NAMALWA (cell line): ENCODE data around the gene ITGB4.

Experiments used
- DNase-seq: peaks from one replicate; pipeline ENCODE4 v3.0.0-alpha.2; 2015; ENCODE audit warnings: low spot score

ITGB4 gene

GRCh38 chr17:75720656-75721462, at the start of gene ITGB4:
Gene ITGB4 (plus strand): TSS chr17:75721459. CDS start chr17:75724704, 3,245 bp downstream.
- DNase-seq = peak; percentile 20

GRCh38 chr17:75672011-75672410, 49.2 kb upstream of the ITGB4 start:
- no peak for DNase-seq

- DNase-seq = no peak
These were observed 47.8 kb upstream of the ITGB4 start for GRCh38 chr17:75673487-75673886.

- no peak for DNase-seq
These were observed 44.8 kb upstream of the ITGB4 start for GRCh38 chr17:75676461-75676860.

DNA sequence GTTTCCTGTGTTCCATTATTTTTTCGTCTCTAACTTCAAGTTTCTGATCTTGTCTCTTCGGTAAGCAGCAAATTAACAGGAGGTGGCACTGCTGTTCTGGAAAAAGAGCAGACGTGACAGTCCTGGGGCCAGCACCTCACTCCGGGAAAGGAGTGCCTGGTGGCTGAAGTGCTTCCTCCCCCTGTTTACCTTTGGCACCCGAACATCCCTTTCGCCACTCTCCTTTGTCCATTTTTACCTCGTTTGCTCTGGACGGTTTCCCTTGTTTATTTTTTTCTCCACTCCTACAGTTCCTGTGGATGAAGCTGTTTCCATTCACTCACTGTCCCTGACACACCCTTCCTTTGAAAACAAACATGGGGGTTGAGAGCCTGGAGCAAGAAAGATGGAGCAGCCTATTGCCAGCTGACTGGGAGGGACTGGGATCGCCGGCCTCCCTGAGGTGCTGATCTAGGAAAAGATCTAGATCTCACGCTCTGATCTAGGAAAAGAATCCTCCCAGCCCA, 41.5 kb upstream of the ITGB4 start:
- DNase-seq = no peak

DNA sequence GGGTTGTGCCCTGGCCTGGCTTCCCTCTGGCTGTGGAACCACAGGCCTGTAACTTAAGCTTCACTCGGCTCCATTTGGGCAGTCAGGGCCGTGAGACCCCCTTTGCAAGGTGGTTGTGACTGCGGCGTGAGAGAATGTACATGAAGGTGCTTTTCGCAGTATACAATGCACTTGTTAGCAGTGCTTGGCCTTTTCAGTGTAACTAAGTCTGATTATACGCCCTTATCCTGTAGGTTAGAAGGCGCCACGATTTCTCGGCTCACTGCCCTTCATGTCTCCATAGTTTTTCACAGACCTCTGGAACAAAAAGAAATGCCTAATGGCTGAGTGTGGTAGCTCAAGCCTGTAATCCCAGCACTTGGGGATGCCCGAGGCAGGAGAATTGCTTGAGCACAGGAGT, 40.8 kb upstream of the ITGB4 start:
- no peak for DNase-seq

DNA sequence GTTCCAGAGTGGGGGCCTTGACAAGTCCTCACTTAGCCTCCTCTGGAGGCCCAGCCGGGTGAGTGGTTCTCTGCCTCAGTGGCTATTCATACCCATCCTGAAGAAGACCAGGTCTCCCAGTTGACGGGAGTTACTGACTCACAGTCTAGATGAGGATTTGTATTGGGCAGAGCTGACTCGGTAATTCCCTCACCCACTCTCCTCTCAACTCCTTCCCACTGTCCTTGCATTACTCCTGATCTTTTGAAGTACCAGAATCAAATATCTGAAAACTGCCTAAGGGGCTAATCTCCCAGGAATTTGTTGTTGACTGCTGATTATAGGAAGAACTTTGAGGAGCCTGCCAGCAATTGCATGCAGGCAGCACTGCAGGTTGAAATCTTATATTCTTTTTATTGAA, 40.0 kb upstream of the ITGB4 start:
- no peak for DNase-seq

DNA sequence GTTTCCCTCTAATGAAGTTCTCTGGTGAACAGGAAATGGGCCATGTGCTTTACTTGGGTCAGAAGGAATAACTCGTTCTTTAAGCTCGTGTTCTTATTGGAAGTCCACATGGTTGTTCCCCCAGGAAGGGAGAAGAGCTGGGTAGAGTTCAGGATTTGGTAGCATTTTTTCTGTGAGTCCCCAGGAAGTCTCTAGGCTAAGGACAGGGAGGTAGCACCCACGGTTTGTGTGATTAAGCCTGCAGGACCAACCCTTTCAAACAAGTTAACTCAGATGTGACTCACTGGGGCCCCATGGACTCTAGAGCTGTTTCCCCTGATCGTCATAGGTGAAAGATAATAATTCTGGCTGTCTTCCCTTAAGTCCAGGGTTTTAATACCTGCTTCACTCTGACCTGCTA, 37.7 kb upstream of the ITGB4 start:
- no peak for DNase-seq

DNA sequence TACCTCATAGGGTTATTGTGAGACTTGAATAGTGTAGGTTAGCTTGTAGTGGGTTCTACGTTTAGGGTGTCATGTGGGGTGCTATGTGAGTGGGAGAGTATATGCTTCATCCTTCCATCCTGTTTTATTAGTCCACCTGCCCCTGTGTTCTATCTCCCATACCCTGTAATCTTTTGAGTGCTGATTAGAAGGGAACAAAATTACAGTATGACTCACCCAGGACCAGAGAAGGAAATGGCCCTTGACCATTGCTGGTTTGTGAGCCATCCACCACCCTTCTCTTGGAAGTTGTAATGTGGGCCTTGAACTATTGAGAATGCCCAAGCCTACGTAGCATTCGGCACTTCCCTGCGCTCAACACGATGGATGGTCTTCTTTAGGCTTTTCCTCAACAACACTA, 37.0 kb upstream of the ITGB4 start:
- DNase-seq = no peak

DNA sequence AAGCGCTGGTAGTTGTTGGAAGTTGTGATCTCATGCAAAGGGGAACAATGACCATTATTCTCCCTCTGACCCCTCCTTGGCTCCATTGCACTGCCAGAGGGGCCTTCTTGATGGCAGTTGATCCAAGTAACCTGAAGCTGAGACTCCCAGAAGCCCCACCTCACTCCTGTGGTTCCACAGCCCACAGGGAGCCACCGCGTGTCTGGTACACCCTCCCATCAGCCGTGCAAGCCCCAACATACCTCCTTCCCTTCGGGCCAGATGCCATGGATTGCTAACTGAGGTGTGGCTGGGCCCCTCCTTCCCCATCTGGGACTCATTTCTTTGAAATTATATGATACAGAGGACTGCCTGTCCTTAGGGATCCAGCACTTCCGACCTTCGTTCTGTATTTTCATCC, 36.3 kb upstream of the ITGB4 start:
- no peak for DNase-seq

DNA sequence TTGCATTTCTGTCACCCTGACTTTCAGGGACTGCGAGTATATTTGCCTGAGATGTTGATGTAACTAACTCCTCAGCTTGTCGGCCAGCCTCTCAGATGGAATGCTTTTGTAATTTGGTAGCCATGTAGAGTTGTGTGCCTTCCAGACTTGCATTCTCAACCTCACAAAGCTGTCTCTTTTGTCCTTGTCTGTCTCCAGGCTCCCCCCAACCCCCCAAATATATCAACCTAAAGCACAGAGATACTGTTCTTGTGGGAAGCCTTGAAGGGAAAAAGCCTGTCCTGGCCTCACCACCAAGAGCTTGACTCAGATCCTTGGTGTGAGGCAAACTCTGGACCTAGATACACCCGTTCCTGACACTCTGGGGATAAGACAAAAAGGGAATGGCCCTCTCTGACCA, 35.8 kb upstream of the ITGB4 start:
- DNase-seq = no peak

- no peak for DNase-seq
These were observed 32.9 kb upstream of the ITGB4 start for GRCh38 chr17:75688209-75688825.

GRCh38 chr17:75689441-75689873, 31.8 kb upstream of the ITGB4 start:
- peak; percentile 85 for DNase-seq

DNA sequence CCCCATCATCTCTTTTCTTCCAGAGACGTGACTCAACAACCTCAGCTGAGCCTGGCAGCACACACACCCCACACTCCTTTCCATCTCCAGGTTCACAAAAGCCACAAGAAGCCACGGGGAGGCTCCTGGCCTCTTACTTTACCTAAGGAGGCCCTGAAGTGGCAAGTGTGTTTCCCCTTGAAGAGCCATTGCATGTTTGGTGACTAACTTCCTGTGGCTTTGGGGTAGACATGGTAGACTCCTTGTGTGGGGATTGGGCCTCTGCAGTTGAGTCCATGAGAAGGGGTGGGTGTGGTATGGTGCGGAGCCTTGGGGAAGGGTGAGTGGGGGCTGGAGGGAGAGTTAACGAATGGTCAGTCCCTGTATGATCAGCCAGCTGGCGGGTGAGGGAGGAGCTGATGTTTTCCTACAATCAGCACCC, 29.9 kb upstream of the ITGB4 start:
- no peak for DNase-seq

DNA sequence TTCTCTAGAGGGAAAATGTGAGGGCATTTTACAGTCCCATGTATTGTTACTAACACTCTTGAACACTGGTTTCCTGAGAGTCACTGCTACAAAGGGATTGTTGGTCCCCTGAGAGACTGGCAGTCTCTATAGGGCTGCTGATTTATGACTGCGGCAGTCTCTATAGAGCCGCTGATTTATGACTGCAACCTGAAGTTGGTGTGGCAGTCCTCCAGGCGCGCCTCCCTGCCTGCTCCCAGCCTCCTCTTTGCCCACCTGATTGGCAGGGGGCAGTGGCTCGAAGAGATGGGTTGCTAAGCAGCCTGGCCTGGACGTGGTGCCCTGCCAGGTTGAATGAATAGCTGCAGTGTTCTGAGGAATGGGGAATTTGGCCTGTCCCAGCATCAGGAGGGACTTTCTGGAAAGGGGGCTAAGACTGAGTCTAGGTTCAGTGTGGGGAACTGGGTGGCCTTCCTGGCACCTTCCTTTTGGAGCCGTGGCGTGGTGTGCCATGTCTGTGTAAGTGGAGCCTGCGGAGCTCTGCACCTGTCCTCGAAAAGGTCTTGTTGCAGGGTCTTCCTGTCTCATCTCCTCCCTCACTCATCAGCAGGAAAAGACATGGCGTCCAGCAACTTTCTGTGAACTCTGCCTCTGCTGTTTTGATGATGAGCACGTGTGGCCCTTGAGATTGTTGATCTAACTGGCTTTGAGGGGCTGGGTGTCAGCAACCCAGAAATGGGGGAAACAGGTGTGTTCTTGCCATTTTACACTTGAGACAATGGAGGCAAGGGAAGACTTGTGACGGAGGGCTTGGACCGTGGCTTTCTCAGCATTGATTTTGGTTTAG, 29.2 kb upstream of the ITGB4 start:
- DNase-seq = no peak

- no peak for DNase-seq
These were observed 28.3 kb upstream of the ITGB4 start for GRCh38 chr17:75692976-75693375.

DNA sequence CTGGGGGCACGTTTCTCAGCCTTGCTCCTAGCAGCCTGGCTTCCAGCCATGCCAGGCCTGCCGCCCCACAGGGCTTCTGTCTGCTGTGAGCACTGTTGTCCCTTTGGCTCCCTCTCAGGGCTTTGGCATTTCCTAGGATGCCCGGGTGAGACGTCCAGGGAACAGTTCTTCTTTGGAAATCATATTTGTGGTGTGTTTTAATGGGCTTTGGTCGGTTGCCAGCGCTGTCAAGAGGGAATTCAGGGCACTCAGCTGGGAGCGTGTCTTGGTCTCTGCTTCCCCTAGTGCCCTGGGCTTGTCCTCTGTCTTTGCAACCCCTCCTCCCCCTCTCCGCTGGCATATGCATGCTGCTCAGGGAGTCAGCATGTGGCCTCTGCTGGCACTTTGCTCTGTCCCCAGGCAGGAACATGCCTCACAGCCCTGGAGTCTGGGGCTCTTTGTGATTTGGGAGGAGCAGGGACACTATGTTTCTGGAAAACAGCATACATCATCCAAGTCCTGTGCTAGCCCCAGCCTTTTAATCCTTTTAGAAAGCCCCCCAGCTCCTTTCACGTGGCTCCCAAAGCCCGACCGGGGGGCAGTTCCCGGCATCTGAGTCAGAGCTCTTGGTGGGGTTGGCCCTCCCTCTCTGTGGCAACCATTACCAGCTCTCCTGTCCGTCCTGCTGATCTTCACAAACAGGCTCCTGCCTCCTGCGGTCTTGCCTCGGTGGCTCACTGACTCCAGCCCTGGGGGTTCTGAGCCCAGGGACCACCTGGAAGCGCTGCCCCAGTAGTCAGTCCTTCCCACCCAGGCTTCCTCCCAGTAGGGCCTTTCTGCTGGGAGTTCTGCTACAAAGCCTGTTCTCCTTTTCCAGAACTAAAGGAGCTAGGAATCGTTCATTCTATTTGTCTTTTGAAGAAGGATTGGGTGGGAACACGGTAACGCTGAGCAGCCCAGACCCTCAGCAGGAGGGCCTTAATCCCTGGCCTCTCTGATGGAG, 27.5 kb upstream of the ITGB4 start:
- DNase-seq = no peak

DNA sequence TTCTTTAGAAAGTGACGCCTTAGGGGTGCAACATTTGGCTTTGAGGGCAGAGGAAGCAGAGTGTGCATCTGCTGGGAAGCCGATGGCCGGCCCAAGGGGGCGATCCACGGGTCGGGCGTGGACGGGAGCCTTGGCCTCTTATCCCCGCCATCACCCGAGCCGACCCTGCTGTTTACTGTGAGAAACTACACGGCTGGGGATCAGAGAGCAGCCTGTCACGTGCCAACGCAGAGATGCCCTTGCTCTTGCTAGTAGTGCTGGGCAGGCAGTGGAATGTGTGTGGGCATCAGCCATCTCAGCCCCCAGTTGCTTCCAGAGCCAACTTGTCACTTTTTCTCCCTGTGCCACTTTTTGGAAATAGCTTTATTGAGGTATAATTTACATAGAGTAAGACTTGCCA, 26.7 kb upstream of the ITGB4 start:
- DNase-seq = no peak

GRCh38 chr17:75695141-75695829, 26.0 kb upstream of the ITGB4 start:
- DNase-seq = no peak

GRCh38 chr17:75695830-75696271, 25.4 kb upstream of the ITGB4 start:
- DNase-seq = no peak
